SH-SY5Y (cell line): ENCODE data around the gene ZSCAN31.

Experiments
- GATA2 ChIP-seq: IDR thresholded peaks from 2 replicates; pipeline ENCODE4 v1.6.1; 2011; ENCODE audit warnings: mild to moderate bottlenecking, low read depth, low read length
- GATA3 ChIP-seq: IDR thresholded peaks from 2 replicates; pipeline ENCODE4 v1.6.1; 2011; ENCODE audit warnings: low read depth, mild to moderate bottlenecking, low read length, moderate library complexity

- TF ChIP-seq GATA2 (no peak), GATA3 (no peak)
Measured at GRCh38 chr6:28330041-28330440, 5.9 kb downstream of the ZSCAN31 start.
